ENCODE measurements around the gene WSCD2. TPM values are rescaled to one million over a fixed set of nuclear protein-coding genes. Genes with fewer than 3 reads are reported as not detected.

WSCD2 gene
- polyA plus RNA-seq, 1 donor from 2014 or later = 5.8 TPM

- TF ChIP-seq EP300 (conservative IDR thresholded peaks at IDR 0.05; ENCODE audit: poor library complexity, severe bottlenecking) (no peak), RAD21 (conservative IDR thresholded peaks at IDR 0.05) (no peak), POLR2AphosphoS5 (IDR thresholded peaks at IDR 0.05) (no peak), TAF1 (IDR thresholded peaks at IDR 0.05; ENCODE audit: low read depth) (no peak), CTCF (IDR thresholded peaks at IDR 0.05; ENCODE audit: poor library complexity, severe bottlenecking) (no peak), REST (IDR thresholded peaks at IDR 0.05; ENCODE audit: borderline replicate concordance) (no peak), EZH2 (IDR thresholded peaks at IDR 0.05; ENCODE audit: borderline replicate concordance, insufficient read depth, low read length, poor library complexity, severe bottlenecking) (no peak), SMC3 (conservative IDR thresholded peaks at IDR 0.05; ENCODE audit: poor library complexity) (no peak), MXI1 (conservative IDR thresholded peaks at IDR 0.05; ENCODE audit: poor library complexity, severe bottlenecking) (no peak)
- Histone ChIP-seq H3K27me3 (ENCODE audit: insufficient read depth, low read depth, low read length) (no peaks in the 10 kb centered on the region), H3K9me2 (ENCODE audit: insufficient read depth, low read length) (no peaks in the 10 kb centered on the region), H3K9ac (ENCODE audit: low read length) (no peak overlapping the region), H2AFZ (ENCODE audit: low read depth, low read length) (no peak overlapping the region), H3K4me3 (ENCODE audit: low read length) (no peak overlapping the region), H3K27ac (ENCODE audit: low read length) (no peak overlapping the region), H3K4me2 (ENCODE audit: low read length) (no peak overlapping the region), H3K36me3 (ENCODE audit: insufficient read depth, low read length) (no peaks in the 10 kb centered on the region), H3K9me3 (ENCODE audit: low read length) (no peaks in the 10 kb centered on the region), H3K79me2 (replicated peaks; ENCODE audit: insufficient read depth, low read length) (no peaks in the 10 kb centered on the region), H4K20me1 (ENCODE audit: insufficient read depth) (no peaks in the 10 kb centered on the region), H3F3A (ENCODE audit: insufficient read depth, low read length, poor library complexity, severe bottlenecking) (no peaks in the 10 kb centered on the region)
Observed at GRCh38 chr12:108123402-108123801, 5.7 kb upstream of the WSCD2 start.

GRCh38 chr12:108125073-108125472 is 4.0 kb upstream of the WSCD2 start:
- Histone ChIP-seq H3K79me2 (replicated peaks; ENCODE audit: insufficient read depth, low read length) (no peaks in the 10 kb centered on the region), H3K9me2 (ENCODE audit: insufficient read depth, low read length) (no peaks in the 10 kb centered on the region), H2AFZ (ENCODE audit: low read depth, low read length) (no peak overlapping the region), H3K27me3 (ENCODE audit: insufficient read depth, low read depth, low read length) (no peaks in the 10 kb centered on the region), H3F3A (ENCODE audit: insufficient read depth, low read length, poor library complexity, severe bottlenecking) (no peaks in the 10 kb centered on the region), H4K20me1 (ENCODE audit: insufficient read depth) (no peaks in the 10 kb centered on the region), H3K4me3 (ENCODE audit: low read length) (no peak overlapping the region), H3K27ac (ENCODE audit: low read length) (no peak overlapping the region), H3K36me3 (ENCODE audit: insufficient read depth, low read length) (no peaks in the 10 kb centered on the region), H3K4me2 (ENCODE audit: low read length) (no peak overlapping the region), H3K9me3 (ENCODE audit: low read length) (no peaks in the 10 kb centered on the region), H3K9ac (ENCODE audit: low read length) (no peak overlapping the region)
- no peak for TF ChIP-seq POLR2AphosphoS5 (IDR thresholded peaks at IDR 0.05)

- TF ChIP-seq RAD21 (conservative IDR thresholded peaks at IDR 0.05) = no peak
- no peak for TF ChIP-seq SMC3 (conservative IDR thresholded peaks at IDR 0.05; ENCODE audit: poor library complexity)
- no peak for TF ChIP-seq MXI1 (conservative IDR thresholded peaks at IDR 0.05; ENCODE audit: poor library complexity, severe bottlenecking)
- TF ChIP-seq TAF1 (IDR thresholded peaks at IDR 0.05; ENCODE audit: low read depth) = no peak
- TF ChIP-seq REST (IDR thresholded peaks at IDR 0.05; ENCODE audit: borderline replicate concordance) = no peak
- TF ChIP-seq POLR2AphosphoS5 (IDR thresholded peaks at IDR 0.05) = no peak
- TF ChIP-seq CTCF (IDR thresholded peaks at IDR 0.05; ENCODE audit: poor library complexity, severe bottlenecking) = no peak
- no peak for TF ChIP-seq EP300 (conservative IDR thresholded peaks at IDR 0.05; ENCODE audit: poor library complexity, severe bottlenecking)
- no peaks in the 10 kb centered on the region for H3K27me3 ChIP-seq (ENCODE audit: insufficient read depth, low read depth, low read length)
- no peaks in the 10 kb centered on the region for H3K36me3 ChIP-seq (ENCODE audit: insufficient read depth, low read length)
- no peaks in the 10 kb centered on the region for H3F3A ChIP-seq (ENCODE audit: insufficient read depth, low read length, poor library complexity, severe bottlenecking)
- no peak overlapping the region for H3K4me3 ChIP-seq (ENCODE audit: low read length)
- no peak overlapping the region for H3K4me2 ChIP-seq (ENCODE audit: low read length)
- H3K9me2 ChIP-seq (ENCODE audit: insufficient read depth, low read length) = no peaks in the 10 kb centered on the region
- no peaks in the 10 kb centered on the region for H3K79me2 ChIP-seq (replicated peaks; ENCODE audit: insufficient read depth, low read length)
- H3K9ac ChIP-seq (ENCODE audit: low read length) = no peak overlapping the region
- H2AFZ ChIP-seq (ENCODE audit: low read depth, low read length) = no peak overlapping the region
- H3K27ac ChIP-seq (ENCODE audit: low read length) = no peak overlapping the region
- no peaks in the 10 kb centered on the region for H4K20me1 ChIP-seq (ENCODE audit: insufficient read depth)
- no peaks in the 10 kb centered on the region for H3K9me3 ChIP-seq (ENCODE audit: low read length)
Observed at GRCh38 chr12:108126212-108126611, 2.9 kb upstream of the WSCD2 start.

Measured in neural cell (in vitro differentiated cells).